Nephron progenitor cell (in vitro differentiated cells): ENCODE results near the gene CREBZF.

Experiments
- DNase-seq: peaks from one replicate; pipeline ENCODE4 v3.0.0; 2021
- H3K27ac Mint-ChIP-seq: 2 replicates; pipeline ENCODE4 v1.8.0; 2021; ENCODE audit warnings: mild to moderate bottlenecking, moderate library complexity, mixed read lengths
- H3K27me3 Mint-ChIP-seq: 2 replicates; pipeline ENCODE4 v1.8.0; 2021; ENCODE audit warnings: mild to moderate bottlenecking, low read depth, mixed read lengths; ENCODE audit not compliant: poor library complexity
- H3K36me3 Mint-ChIP-seq: 2 replicates; pipeline ENCODE4 v1.8.0; 2021; ENCODE audit warnings: low read depth, mixed read lengths
- H3K4me1 Mint-ChIP-seq: 2 replicates; pipeline ENCODE4 v1.8.0; 2021; ENCODE audit warnings: mixed read lengths
- H3K4me3 Mint-ChIP-seq: 2 replicates; pipeline ENCODE4 v1.8.0; 2021; ENCODE audit warnings: mild to moderate bottlenecking, moderate library complexity, mixed read lengths
- H3K9me3 Mint-ChIP-seq: 2 replicates; pipeline ENCODE4 v1.8.0; 2021; ENCODE audit warnings: mild to moderate bottlenecking, moderate library complexity, mixed read lengths
- CTCF ChIP-seq: fragments of 200-600 bp; sonication (generic); IDR thresholded peaks from 2 replicates; pipeline ENCODE4 v1.5.0; 2021; ENCODE audit warnings: antibody characterized with exemption

Gene CREBZF

GRCh38 chr11:85665733-85666132 lies 804 bp upstream of the CREBZF start:
- no peak for TF ChIP-seq CTCF
- peaks cover 23% of the 10 kb centered on the region for H3K36me3 Mint-ChIP-seq
- peaks cover 4% of the 10 kb centered on the region for H3K9me3 Mint-ChIP-seq
- peak overlapping the region; percentile 96 for H3K4me3 Mint-ChIP-seq
- H3K27ac Mint-ChIP-seq, result no peak overlapping the region
- no peak for DNase-seq
- H3K27me3 Mint-ChIP-seq, result peaks cover 2% of the 10 kb centered on the region
- peaks cover 28% of the 10 kb centered on the region for H3K4me1 Mint-ChIP-seq

- no peaks in the 10 kb centered on the region for H3K9me3 Mint-ChIP-seq
- peak; percentile 46 for TF ChIP-seq CTCF
- H3K36me3 Mint-ChIP-seq, result peaks cover 38% of the 10 kb centered on the region
- peak; percentile 81 for DNase-seq
- H3K4me3 Mint-ChIP-seq, result peak overlapping the region; percentile 96
- H3K27me3 Mint-ChIP-seq, result peaks cover 3% of the 10 kb centered on the region
- peak overlapping the region; percentile 100 for H3K27ac Mint-ChIP-seq
- H3K4me1 Mint-ChIP-seq, result peaks cover 46% of the 10 kb centered on the region
Measured at GRCh38 chr11:85663753-85664614, 945 bp downstream of the CREBZF start.

GRCh38 chr11:85663080-85663752 lies 1.7 kb downstream of the CREBZF start:
- H3K4me3 Mint-ChIP-seq, result peak overlapping the region; percentile 96
- H3K36me3 Mint-ChIP-seq, result peaks cover 46% of the 10 kb centered on the region
- H3K27me3 Mint-ChIP-seq, result peaks cover 3% of the 10 kb centered on the region
- no peaks in the 10 kb centered on the region for H3K9me3 Mint-ChIP-seq
- H3K4me1 Mint-ChIP-seq, result peaks cover 54% of the 10 kb centered on the region
- peak overlapping the region; percentile 100 for H3K27ac Mint-ChIP-seq
- DNase-seq, result no peak
- TF ChIP-seq CTCF, result no peak

GRCh38 chr11:85661972-85662664 lies 2.8 kb downstream of the CREBZF start:
- Mint-ChIP-seq H3K4me1 (peaks cover 55% of the 10 kb centered on the region), H3K27me3 (peaks cover 3% of the 10 kb centered on the region), H3K9me3 (no peaks in the 10 kb centered on the region), H3K27ac (no peak overlapping the region), H3K4me3 (peak overlapping the region; percentile 96), H3K36me3 (peaks cover 48% of the 10 kb centered on the region)
- DNase-seq, result no peak
- TF ChIP-seq CTCF, result no peak

GRCh38 chr11:85658180-85658579 lies 6.7 kb downstream of the CREBZF start:
- no peak overlapping the region for H3K4me3 Mint-ChIP-seq
- no peaks in the 10 kb centered on the region for H3K9me3 Mint-ChIP-seq
- peaks cover 44% of the 10 kb centered on the region for H3K4me1 Mint-ChIP-seq
- DNase-seq, result no peak
- no peak for TF ChIP-seq CTCF
- H3K27ac Mint-ChIP-seq, result no peak overlapping the region
- H3K27me3 Mint-ChIP-seq, result peaks cover 3% of the 10 kb centered on the region
- H3K36me3 Mint-ChIP-seq, result peaks cover 44% of the 10 kb centered on the region
